WTC11 (cell line): Measurements from ENCODE around the gene C14orf132.

Source experiments
- CBFB ChIP-seq: sonication (generic); formaldehyde crosslinking; IDR thresholded peaks from 2 replicates; pipeline ENCODE4 v1.8.1; 2022; ENCODE audit warnings: mild to moderate bottlenecking, low read depth, missing genetic modification reagents
- CREM ChIP-seq: sonication (generic); formaldehyde crosslinking; IDR thresholded peaks from 2 replicates; pipeline ENCODE4 v1.8.1; 2022; ENCODE audit warnings: mild to moderate bottlenecking, missing genetic modification reagents, moderate library complexity
- ELF4 ChIP-seq: sonication (generic); formaldehyde crosslinking; IDR thresholded peaks from 2 replicates; pipeline ENCODE4 v1.8.1; 2022; ENCODE audit warnings: low read depth, mild to moderate bottlenecking, moderate library complexity, missing genetic modification reagents
- FOXK1 ChIP-seq: sonication (generic); formaldehyde crosslinking; IDR thresholded peaks from 2 replicates; pipeline ENCODE4 v1.8.0; 2022; ENCODE audit warnings: mild to moderate bottlenecking, moderate library complexity, missing genetic modification reagents
- NR1H2 ChIP-seq: sonication (generic); formaldehyde crosslinking; IDR thresholded peaks from 2 replicates; pipeline ENCODE4 v1.9.0; 2021; ENCODE audit warnings: mild to moderate bottlenecking, moderate library complexity, missing genetic modification reagents
- NR3C1 ChIP-seq: sonication (generic); formaldehyde crosslinking; conservative IDR thresholded peaks from 2 replicates; pipeline ENCODE4 v1.8.1; 2023; ENCODE audit warnings: low read depth, mild to moderate bottlenecking, missing genetic modification reagents
- SMAD3 ChIP-seq: sonication (generic); formaldehyde crosslinking; IDR thresholded peaks from 2 replicates; pipeline ENCODE4 v1.8.0; 2022; ENCODE audit warnings: missing genetic modification reagents, mild to moderate bottlenecking, borderline replicate concordance
- SP1 ChIP-seq: sonication (generic); formaldehyde crosslinking; conservative IDR thresholded peaks from 2 replicates; pipeline ENCODE4 v1.8.1; 2022; ENCODE audit warnings: missing genetic modification reagents
- ZNF121 ChIP-seq: sonication (generic); formaldehyde crosslinking; IDR thresholded peaks from 2 replicates; pipeline ENCODE4 v1.8.0; 2023; ENCODE audit warnings: missing genetic modification reagents
- TF ChIP-seq, protein P1 (sequence below): fragments of 200-600 bp; IDR thresholded peaks from 2 replicates; pipeline ENCODE4 v1.8.0; 2022; ENCODE audit warnings: antibody characterized with exemption
- TF ChIP-seq, protein P2 (sequence below): sonication (generic); formaldehyde crosslinking; IDR thresholded peaks from 2 replicates; pipeline ENCODE4 v1.8.1; 2023; ENCODE audit warnings: mild to moderate bottlenecking, missing genetic modification reagents, borderline replicate concordance
- TF ChIP-seq, protein P3 (sequence below): sonication (generic); formaldehyde crosslinking; IDR thresholded peaks from 2 replicates; pipeline ENCODE4 v1.8.1; 2023; ENCODE audit warnings: mild to moderate bottlenecking, missing genetic modification reagents

DNA sequence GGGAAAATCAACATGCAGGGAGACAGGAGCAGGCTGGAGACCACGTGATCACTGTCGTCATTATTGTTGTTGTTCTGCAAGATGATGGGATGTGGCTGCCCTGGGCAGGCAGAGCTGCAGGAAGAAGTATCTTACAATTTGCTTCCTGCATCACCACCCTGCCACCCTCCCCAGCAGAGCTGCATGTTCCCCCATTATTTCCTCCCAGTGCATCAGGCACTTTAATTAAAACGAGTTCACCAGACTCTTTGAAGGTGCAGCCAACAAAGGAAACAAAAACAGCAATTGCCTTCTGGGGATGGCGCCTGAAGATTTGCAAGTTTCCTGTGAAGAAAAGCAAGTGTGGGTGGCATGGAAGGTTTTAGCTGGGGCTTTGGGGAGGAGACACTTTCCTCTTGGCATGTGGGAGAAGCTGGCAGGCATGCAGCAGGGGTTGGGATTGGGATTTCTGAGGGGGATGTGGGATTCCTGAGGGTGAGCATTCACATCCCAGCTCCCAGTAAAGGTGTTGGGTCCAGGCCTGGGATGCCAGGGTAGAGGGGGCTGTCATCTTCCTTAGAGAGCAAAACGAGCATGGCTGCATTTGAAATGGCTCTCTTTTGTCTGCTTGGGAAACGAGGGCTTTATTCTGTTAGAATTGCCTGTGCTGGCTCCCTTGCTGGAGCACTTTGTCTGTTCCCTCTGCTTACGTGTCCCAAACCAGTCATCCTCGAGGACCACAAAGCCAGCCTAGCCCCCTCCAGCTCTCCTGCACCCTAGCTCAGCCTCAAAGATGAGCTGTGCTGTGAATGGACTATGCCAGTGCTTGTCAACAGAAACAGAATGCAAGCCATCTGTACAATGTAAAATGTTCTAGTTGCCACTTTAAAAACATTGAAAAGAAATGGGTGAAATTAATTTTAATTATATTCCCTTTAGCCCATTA, 11.5 kb upstream of the C14orf132 start:
- TF ChIP-seq, protein P1, sequence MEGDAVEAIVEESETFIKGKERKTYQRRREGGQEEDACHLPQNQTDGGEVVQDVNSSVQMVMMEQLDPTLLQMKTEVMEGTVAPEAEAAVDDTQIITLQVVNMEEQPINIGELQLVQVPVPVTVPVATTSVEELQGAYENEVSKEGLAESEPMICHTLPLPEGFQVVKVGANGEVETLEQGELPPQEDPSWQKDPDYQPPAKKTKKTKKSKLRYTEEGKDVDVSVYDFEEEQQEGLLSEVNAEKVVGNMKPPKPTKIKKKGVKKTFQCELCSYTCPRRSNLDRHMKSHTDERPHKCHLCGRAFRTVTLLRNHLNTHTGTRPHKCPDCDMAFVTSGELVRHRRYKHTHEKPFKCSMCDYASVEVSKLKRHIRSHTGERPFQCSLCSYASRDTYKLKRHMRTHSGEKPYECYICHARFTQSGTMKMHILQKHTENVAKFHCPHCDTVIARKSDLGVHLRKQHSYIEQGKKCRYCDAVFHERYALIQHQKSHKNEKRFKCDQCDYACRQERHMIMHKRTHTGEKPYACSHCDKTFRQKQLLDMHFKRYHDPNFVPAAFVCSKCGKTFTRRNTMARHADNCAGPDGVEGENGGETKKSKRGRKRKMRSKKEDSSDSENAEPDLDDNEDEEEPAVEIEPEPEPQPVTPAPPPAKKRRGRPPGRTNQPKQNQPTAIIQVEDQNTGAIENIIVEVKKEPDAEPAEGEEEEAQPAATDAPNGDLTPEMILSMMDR = no peak
- TF ChIP-seq SP1 (CRISPR knock-in tag) (no peak), ZNF121 (CRISPR knock-in tag) (no peak), ELF4 (CRISPR knock-in tag) (no peak), CREM (CRISPR knock-in tag) (no peak), NR1H2 (CRISPR knock-in tag) (no peak), CBFB (no peak), SMAD3 (CRISPR knock-in tag) (no peak), FOXK1 (CRISPR knock-in tag) (no peak), NR3C1 (CRISPR knock-in tag) (no peak)
- TF ChIP-seq, protein P2, sequence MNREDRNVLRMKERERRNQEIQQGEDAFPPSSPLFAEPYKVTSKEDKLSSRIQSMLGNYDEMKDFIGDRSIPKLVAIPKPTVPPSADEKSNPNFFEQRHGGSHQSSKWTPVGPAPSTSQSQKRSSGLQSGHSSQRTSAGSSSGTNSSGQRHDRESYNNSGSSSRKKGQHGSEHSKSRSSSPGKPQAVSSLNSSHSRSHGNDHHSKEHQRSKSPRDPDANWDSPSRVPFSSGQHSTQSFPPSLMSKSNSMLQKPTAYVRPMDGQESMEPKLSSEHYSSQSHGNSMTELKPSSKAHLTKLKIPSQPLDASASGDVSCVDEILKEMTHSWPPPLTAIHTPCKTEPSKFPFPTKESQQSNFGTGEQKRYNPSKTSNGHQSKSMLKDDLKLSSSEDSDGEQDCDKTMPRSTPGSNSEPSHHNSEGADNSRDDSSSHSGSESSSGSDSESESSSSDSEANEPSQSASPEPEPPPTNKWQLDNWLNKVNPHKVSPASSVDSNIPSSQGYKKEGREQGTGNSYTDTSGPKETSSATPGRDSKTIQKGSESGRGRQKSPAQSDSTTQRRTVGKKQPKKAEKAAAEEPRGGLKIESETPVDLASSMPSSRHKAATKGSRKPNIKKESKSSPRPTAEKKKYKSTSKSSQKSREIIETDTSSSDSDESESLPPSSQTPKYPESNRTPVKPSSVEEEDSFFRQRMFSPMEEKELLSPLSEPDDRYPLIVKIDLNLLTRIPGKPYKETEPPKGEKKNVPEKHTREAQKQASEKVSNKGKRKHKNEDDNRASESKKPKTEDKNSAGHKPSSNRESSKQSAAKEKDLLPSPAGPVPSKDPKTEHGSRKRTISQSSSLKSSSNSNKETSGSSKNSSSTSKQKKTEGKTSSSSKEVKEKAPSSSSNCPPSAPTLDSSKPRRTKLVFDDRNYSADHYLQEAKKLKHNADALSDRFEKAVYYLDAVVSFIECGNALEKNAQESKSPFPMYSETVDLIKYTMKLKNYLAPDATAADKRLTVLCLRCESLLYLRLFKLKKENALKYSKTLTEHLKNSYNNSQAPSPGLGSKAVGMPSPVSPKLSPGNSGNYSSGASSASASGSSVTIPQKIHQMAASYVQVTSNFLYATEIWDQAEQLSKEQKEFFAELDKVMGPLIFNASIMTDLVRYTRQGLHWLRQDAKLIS (CRISPR knock-in tag) = no peak
- TF ChIP-seq, protein P3, sequence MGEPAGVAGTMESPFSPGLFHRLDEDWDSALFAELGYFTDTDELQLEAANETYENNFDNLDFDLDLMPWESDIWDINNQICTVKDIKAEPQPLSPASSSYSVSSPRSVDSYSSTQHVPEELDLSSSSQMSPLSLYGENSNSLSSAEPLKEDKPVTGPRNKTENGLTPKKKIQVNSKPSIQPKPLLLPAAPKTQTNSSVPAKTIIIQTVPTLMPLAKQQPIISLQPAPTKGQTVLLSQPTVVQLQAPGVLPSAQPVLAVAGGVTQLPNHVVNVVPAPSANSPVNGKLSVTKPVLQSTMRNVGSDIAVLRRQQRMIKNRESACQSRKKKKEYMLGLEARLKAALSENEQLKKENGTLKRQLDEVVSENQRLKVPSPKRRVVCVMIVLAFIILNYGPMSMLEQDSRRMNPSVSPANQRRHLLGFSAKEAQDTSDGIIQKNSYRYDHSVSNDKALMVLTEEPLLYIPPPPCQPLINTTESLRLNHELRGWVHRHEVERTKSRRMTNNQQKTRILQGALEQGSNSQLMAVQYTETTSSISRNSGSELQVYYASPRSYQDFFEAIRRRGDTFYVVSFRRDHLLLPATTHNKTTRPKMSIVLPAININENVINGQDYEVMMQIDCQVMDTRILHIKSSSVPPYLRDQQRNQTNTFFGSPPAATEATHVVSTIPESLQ (CRISPR knock-in tag) = no peak
